HepG2 (cell line): ENCODE measurements around the gene PIAS1.

Experiments used
- CEBPB ChIP-seq: IDR thresholded peaks from 2 replicates; pipeline ENCODE4 v1.6.1; 2011; ENCODE audit warnings: low read depth, low read length, improper control_type of control experiment, borderline replicate concordance
- GMEB1 ChIP-seq: sonication (generic); formaldehyde crosslinking; IDR thresholded peaks from 2 replicates; pipeline ENCODE4 v1.5.1; 2020; ENCODE audit warnings: missing genetic modification reagents, mild to moderate bottlenecking, borderline replicate concordance
- IRF1 ChIP-seq: sonication (generic); formaldehyde crosslinking; IDR thresholded peaks from 2 replicates; pipeline ENCODE4 v1.4.0; 2020; ENCODE audit warnings: low read depth, mild to moderate bottlenecking, missing genetic modification reagents
- MAFG ChIP-seq: sonication (generic); formaldehyde crosslinking; IDR thresholded peaks from 2 replicates; pipeline ENCODE4 v1.5.1; 2020; ENCODE audit warnings: mild to moderate bottlenecking, missing genetic modification reagents
- MYNN ChIP-seq: sonication (generic); formaldehyde crosslinking; IDR thresholded peaks from 2 replicates; pipeline ENCODE4 v1.4.0; 2020; ENCODE audit warnings: mild to moderate bottlenecking, low read depth, missing genetic modification reagents
- ZHX1 ChIP-seq: sonication (generic); formaldehyde crosslinking; IDR thresholded peaks from 2 replicates; pipeline ENCODE4 v1.8.1; 2022; ENCODE audit warnings: low read depth, mild to moderate bottlenecking, missing genetic modification reagents
- ZNF12 ChIP-seq: sonication (generic); formaldehyde crosslinking; IDR thresholded peaks from 2 replicates; pipeline ENCODE4 v1.5.0; 2020; ENCODE audit warnings: missing genetic modification reagents
- ZNF75D ChIP-seq: sonication (generic); formaldehyde crosslinking; IDR thresholded peaks from 2 replicates; pipeline ENCODE4 v1.8.1; 2023; ENCODE audit warnings: missing genetic modification reagents, mild to moderate bottlenecking, borderline replicate concordance
- TF ChIP-seq, protein P1 (sequence below): sonication (generic); formaldehyde crosslinking; IDR thresholded peaks from 2 replicates; pipeline ENCODE4 v1.5.1; 2020; ENCODE audit warnings: mild to moderate bottlenecking, missing genetic modification reagents, moderate library complexity
- TF ChIP-seq, protein P2 (sequence below): sonication (generic); formaldehyde crosslinking; IDR thresholded peaks from 2 replicates; pipeline ENCODE4 v1.5.1; 2020; ENCODE audit warnings: mild to moderate bottlenecking, missing genetic modification reagents, moderate library complexity

DNA sequence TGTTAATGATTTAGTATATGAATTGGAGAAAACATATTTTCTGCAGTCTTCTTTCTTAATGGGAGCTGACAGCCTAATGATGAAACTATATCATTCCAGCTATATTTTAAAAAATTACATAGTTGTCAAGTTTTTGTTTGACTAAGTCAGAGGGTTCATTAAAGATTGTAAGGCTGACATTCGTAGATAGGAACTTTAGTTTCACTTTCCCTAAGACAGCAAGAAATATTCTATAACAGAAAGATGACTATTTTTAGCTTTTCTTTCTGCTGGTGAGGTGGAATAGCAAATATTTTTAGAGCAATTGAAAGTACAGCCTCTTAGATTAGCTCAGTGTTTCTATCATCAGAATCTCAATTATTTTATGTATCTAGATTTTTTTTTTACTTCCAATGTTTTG lies 60.2 kb downstream of the PIAS1 start:
- TF ChIP-seq ZNF75D (CRISPR knock-in tag) (no peak), GMEB1 (CRISPR knock-in tag) (no peak), MAFG (CRISPR knock-in tag) (no peak), ZHX1 (CRISPR knock-in tag) (no peak), ZNF12 (CRISPR knock-in tag) (no peak), MYNN (CRISPR knock-in tag) (no peak), CEBPB (no peak), IRF1 (CRISPR knock-in tag) (no peak)
- TF ChIP-seq, protein P1, sequence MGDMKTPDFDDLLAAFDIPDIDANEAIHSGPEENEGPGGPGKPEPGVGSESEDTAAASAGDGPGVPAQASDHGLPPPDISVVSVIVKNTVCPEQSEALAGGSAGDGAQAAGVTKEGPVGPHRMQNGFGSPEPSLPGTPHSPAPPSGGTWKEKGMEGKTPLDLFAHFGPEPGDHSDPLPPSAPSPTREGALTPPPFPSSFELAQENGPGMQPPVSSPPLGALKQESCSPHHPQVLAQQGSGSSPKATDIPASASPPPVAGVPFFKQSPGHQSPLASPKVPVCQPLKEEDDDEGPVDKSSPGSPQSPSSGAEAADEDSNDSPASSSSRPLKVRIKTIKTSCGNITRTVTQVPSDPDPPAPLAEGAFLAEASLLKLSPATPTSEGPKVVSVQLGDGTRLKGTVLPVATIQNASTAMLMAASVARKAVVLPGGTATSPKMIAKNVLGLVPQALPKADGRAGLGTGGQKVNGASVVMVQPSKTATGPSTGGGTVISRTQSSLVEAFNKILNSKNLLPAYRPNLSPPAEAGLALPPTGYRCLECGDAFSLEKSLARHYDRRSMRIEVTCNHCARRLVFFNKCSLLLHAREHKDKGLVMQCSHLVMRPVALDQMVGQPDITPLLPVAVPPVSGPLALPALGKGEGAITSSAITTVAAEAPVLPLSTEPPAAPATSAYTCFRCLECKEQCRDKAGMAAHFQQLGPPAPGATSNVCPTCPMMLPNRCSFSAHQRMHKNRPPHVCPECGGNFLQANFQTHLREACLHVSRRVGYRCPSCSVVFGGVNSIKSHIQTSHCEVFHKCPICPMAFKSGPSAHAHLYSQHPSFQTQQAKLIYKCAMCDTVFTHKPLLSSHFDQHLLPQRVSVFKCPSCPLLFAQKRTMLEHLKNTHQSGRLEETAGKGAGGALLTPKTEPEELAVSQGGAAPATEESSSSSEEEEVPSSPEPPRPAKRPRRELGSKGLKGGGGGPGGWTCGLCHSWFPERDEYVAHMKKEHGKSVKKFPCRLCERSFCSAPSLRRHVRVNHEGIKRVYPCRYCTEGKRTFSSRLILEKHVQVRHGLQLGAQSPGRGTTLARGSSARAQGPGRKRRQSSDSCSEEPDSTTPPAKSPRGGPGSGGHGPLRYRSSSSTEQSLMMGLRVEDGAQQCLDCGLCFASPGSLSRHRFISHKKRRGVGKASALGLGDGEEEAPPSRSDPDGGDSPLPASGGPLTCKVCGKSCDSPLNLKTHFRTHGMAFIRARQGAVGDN, result no peak
- TF ChIP-seq, protein P2, sequence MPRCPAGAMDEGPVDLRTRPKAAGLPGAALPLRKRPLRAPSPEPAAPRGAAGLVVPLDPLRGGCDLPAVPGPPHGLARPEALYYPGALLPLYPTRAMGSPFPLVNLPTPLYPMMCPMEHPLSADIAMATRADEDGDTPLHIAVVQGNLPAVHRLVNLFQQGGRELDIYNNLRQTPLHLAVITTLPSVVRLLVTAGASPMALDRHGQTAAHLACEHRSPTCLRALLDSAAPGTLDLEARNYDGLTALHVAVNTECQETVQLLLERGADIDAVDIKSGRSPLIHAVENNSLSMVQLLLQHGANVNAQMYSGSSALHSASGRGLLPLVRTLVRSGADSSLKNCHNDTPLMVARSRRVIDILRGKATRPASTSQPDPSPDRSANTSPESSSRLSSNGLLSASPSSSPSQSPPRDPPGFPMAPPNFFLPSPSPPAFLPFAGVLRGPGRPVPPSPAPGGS (CRISPR knock-in tag), result no peak
